Smooth muscle cell of the brain vasculature (primary cell): ENCODE data around the gene ADPRHL1.
"Not testable (repeated sequence)": the region's sequence is repeated elsewhere in the genome, so short reads cannot be mapped to it uniquely, and the experiment has no call there.

Experiments
- DNase-seq: peaks from one replicate; pipeline ENCODE4 v3.0.0-alpha.2; 2012; ENCODE audit warnings: low read depth, low spot score

Gene ADPRHL1

DNA sequence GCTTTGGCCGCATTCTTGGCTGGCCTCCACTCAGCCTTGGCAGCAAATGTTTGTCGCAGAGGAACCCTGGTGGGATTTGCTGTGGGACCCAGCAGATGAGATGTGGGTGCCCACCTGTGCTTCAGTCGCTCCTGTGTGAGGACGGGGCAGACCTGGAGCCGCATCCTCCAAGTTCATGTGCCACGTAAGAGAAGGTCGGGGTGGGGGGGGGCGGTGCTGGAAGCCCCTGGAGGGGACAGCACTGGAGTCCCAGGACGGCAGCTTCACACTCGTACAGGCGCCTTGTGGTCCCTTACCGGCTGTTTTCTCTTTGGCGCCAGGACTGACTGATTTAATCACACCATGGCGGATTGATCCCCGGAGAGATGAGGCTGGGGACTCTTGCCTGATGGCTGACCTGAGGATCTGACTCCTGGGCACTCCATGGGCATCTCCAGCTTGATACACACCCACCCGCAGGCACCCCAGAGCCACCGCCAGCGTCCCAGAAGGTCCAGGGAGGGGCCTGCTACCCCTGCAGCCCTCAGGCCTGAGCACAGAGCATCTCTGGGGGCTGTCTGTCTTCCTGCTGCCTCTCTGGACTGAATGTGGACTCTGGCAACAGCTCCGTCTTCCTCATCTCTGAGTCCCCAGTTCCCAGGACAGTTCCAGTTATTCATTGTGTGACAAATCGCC, 79.3 kb downstream of the ADPRHL1 start:
- no peak for DNase-seq

DNA sequence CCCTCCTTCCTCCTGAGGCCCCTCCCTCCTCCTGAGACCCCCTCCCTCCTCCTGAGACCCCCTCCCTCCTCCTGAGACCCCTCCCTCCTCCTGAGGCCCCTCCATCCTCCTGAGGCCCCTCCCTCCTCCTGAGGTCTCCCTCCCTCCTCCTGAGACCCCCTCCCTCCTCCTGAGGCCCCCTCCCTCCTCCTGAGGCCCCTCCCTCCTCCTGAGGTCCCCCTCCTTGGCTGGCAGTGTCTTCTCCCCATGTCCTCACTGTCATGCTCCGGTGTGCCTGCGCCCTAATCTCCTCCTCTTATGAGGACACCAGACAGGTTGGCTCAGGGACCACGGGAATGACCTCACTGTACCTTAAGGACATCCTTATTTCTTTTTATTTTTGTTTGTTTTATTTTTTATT, 81.6 kb downstream of the ADPRHL1 start:
- DNase-seq: not testable (repeated sequence)

DNA sequence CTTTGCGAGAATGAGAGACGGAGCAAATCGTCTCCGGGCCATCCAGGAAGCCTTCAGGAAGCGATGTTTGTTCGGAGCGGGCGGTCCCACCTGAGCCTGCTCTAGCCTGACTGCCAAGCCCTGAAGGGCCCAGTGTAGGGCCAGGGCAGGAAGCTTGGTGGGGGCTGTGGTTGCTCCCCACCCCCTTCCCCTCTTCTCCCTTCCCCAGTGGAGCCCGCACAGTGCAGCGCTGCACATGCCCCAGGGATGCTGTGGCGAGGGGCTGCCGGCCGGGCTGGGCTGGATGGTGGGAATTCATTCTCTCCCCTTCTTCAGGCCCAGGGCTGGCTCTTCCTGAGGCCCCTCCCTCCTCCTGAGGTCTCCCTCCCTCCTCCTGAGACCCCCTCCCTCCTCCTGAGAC, 82.2 kb downstream of the ADPRHL1 start:
- no peak for DNase-seq

- DNase-seq: no peak
Observed at GRCh38 chr13:113369881-113370280, 83.4 kb downstream of the ADPRHL1 start.

- DNase-seq: no peak
Observed at GRCh38 chr13:113369189-113369588, 84.1 kb downstream of the ADPRHL1 start.

- DNase-seq: not testable (repeated sequence)
Observed at GRCh38 chr13:113368353-113368752, 84.9 kb downstream of the ADPRHL1 start.

GRCh38 chr13:113367771-113368170, 85.5 kb downstream of the ADPRHL1 start:
- no peak for DNase-seq

GRCh38 chr13:113367020-113367560, 86.2 kb downstream of the ADPRHL1 start:
- DNase-seq: no peak

- DNase-seq: no peak
Observed at GRCh38 chr13:113365971-113366588, 87.2 kb downstream of the ADPRHL1 start.

GRCh38 chr13:113365583-113365970, 87.7 kb downstream of the ADPRHL1 start:
- no peak for DNase-seq

DNA sequence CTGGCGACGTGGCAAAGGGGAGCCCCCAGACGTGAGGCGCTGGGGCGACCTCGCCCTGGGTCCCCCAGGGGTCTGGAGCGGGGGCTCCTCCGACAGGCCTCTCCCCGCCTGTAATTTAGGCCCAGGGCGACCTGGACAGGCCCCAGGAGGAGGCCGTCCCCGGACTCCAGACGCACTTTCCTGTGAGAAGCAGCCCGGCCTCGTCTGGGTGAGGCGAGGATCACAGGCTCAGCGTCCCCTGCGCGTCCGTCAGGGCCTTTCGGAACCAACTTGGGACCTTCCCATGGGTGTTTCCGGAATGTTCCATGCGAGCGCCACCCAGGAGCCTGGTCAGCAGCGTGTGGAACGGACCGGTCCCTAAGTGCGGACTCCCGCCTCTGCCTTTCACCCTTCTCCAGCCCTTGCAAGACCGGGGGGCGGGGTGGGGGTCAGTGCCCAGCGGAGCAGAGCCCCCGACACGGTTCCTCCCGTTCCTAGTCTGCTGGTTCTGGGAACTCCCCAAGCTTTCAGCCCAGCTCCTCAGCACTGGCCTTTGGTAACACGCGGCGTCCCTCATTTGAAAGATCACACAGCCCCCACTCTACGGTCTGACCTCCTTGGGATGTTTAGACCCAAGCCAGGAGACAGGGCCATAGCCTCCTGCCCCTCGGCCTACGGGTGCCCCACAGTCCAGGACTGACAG, 88.2 kb downstream of the ADPRHL1 start:
- DNase-seq: no peak

DNA sequence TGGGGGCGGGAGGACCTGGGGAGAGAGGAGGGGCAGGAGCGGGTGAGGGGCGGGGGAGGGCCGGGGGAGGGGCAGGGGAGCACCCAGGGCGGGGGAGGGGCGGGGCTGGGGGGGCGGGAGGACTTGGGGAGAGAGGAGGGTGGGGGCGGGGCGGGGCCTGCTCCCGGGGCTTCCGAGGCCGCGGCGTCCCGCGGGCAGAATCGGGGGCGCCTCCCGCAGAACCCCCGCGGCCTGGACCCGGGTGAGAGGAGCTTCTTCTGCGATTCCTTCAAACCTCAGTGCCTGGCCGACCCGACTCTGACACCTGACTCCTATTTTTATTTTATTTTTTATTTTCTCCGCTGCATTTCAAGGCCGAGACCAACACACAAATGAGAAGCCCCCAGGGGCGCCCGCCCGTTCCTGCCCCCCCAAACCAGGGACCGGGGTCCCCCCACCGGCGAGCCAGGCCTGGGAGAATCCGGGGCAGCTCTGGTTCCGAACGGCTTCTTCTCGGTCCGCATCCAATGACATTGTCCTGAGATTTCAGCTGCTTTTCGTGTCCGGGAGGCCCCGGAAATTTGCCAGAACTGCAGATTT, 88.9 kb downstream of the ADPRHL1 start:
- DNase-seq: no peak

DNA sequence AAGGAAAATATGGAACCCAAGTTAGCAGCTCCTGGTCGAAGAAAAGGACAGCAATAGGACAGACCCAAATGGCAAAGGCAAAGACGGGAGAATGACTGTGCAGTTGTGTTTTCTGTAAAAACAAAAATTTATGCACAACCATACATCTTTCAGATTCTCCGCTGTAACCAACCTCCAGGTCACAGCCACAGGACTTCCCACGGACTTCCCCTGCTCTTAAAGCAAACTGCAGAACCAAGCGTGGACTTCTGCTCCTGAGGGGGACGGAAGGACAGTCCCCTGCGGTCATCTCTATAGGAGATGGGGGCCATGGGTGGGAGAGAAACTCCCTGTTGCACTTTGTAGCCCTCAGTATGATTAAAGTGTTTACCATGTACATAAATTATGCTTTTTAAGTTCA, 91.9 kb downstream of the ADPRHL1 start:
- DNase-seq: no peak

GRCh38 chr13:113360446-113360845, 92.8 kb downstream of the ADPRHL1 start:
- DNase-seq: no peak

DNA sequence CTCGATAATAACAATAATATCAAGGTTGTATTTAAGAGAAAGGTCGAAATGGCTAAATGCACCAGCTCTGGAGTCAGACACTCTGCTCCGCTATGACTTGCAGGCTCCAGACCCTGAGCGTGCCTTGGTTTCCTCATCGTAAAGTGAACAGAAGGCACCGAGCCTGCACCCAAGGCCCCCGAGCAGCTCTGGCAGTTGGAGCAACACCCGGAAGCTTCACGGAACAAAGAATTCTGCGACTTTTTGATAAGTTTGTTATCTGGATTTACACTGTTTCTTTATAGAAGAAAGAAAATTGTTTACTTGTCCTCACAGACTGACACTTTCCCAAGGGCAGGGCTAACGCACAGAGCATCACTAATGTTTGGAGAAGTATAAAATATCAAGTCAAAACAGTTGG, 93.7 kb downstream of the ADPRHL1 start:
- no peak for DNase-seq

DNA sequence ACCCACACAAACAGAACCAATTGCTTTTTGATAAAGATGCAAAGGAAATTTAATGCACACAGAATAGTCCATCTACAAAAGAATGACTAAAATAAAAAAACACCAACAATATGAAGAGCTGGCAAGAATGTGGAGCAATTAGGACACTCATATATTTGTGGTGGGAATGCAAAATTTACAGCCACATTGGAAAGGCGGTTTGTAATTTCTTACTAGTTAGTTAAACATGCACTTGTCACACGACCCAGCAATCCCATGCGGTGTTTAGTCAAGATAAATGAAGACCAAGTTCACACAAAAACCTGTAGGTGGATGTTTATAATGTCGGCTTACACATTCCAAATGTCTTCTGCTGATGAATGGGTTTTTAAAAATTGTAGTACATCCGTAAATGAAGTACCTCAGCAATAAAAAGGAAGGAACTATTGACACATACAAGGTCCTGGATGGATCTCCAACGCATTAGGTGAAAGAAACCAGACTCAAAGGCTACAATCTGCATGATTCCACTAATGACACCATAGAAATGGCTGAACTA, 94.6 kb downstream of the ADPRHL1 start:
- DNase-seq: no peak

DNA sequence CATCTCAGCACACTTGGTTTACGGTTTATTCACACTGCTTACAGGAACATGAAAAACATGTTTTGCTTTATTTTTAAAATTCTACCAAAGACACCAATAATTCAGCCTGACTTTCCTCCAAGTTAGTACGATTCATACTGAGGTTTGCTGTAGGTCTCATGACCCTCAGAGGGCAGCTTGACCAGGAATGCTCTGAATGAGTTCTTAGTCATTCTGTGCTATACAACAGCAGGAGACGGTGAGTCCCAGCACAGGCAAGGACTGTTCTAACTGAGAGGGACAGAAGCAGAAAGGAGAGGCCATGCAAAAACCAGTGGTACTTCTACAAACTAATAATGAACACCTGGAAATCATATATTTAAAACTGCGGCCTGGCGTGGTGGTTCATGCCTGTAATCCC, 95.8 kb downstream of the ADPRHL1 start:
- peak; percentile 10 for DNase-seq

GRCh38 chr13:113356596-113356995, 96.7 kb downstream of the ADPRHL1 start:
- no peak for DNase-seq

DNA sequence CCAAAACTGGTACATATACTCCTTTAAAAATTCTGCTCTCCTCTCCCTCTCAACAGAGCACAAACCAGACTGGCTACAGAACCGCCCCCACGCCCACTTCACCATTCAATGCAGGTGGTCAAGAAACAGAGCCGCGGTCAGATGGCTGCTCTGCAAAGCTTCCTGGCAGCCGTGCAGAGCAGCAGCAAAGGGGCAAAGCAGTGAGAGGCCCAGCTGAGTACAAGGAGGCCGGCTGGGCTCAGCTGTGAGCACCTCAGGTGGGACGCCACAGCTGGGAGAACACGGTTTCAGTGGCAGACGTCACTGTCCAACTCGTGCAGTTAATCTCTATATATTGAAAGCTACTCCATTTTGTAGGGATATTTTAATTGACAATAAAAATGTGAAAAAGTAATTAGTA, 97.7 kb downstream of the ADPRHL1 start:
- no peak for DNase-seq

DNA sequence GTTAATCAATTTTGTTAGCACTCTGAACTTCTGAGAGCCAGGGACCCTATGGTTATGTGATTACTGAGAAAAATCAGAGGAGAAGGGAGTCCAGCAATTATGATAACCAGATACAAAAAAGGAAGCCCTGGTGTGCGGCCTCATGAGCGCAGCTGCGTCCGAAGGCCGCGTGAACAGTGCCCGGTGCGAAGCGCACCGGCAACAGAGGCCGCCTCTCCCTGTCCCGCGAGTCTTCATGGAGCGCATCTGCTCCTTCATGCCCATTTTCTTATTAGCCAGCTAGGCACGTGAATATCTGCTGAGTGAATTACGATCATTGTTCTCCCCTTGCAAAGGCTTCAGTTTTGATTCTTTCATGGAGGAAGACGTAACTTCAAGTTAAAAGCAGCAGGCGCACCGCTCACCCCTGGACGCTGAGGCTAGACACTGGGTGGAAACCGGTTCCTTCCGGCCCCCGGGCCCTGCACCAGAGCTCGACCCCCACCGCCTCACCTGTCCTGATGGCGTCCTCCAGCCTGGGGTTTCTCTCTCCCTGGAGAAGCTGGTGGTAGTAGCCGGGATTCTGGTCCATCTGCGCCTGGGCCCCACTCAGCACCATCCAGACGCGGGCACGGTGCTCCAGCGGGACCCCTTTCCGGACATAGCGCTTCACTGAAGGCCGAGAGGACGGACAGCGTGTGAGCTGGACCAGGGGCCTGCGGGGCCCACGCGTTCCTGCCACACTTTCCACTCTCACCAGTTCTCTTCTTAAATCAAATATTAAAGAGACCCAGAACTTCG, 98.3 kb downstream of the ADPRHL1 start:
- DNase-seq: no peak

DNA sequence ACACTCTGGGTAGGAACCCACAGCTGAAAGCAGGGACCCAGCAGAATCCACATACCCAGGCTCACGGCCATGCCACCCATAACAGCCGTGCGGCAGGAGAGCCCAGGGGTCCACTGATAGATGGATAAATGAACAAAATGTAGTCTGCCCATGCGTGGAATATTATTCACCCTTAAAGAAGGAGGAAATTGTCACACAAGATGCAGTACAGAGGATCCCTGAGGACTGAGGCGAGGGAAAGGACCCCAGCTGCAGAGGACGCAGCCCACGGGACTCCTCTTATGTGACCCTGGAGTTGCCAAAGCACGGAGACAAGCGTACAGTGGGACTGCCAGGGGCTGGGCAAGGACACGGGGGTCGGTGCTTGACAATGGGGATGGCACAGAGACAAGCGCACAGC, 100.0 kb downstream of the ADPRHL1 start:
- DNase-seq: no peak
